Neural cell (in vitro differentiated cells): Measurements from ENCODE around the gene ACTR1A. TPM values are rescaled to one million over a fixed set of nuclear protein-coding genes. Genes with fewer than 3 reads are reported as not detected.

Experiments used
- H2AFZ ChIP-seq: fragments of 200-600, 300-800 bp; sonication (generic), shearing (Covaris generic); 2 replicates; pipeline ENCODE4 v1.6.0; 2014; ENCODE audit warnings: low read depth, mild to moderate bottlenecking, antibody characterized with exemption, low read length, moderate library complexity
- H3F3A ChIP-seq: fragments of 200-600 bp; shearing (Covaris generic); 2 replicates; pipeline ENCODE4 v1.6.1; 2016; ENCODE audit warnings: mild to moderate bottlenecking, moderate library complexity, mixed read lengths, antibody characterized with exemption, low read length; ENCODE audit not compliant: insufficient read depth, poor library complexity, severe bottlenecking
- H3K27ac ChIP-seq: fragments of 200-600, 300-800 bp; sonication (generic), shearing (Covaris generic); 2 replicates; pipeline ENCODE4 v1.5.1; 2014; ENCODE audit warnings: mild to moderate bottlenecking, low read length, moderate library complexity
- H3K27me3 ChIP-seq: fragments of 300-800, 200-600 bp; sonication (generic), shearing (Covaris generic); 2 replicates; pipeline ENCODE4 v1.6.0; 2014; ENCODE audit warnings: mild to moderate bottlenecking, low read depth, low read length, moderate library complexity; ENCODE audit not compliant: insufficient read depth
- H3K36me3 ChIP-seq: fragments of 300-800, 200-600 bp; sonication (generic), shearing (Covaris generic); 2 replicates; pipeline ENCODE4 v1.5.1; 2014; ENCODE audit warnings: mild to moderate bottlenecking, antibody characterized with exemption, low read length, moderate library complexity; ENCODE audit not compliant: insufficient read depth
- H3K4me2 ChIP-seq: fragments of 300-800, 200-600 bp; sonication (generic), shearing (Covaris generic); 2 replicates; pipeline ENCODE4 v1.6.0; 2014; ENCODE audit warnings: mild to moderate bottlenecking, low read length
- H3K4me3 ChIP-seq: fragments of 300-800, 200-600 bp; sonication (generic), shearing (Covaris generic); 2 replicates; pipeline ENCODE4 v1.5.1; 2014; ENCODE audit warnings: mild to moderate bottlenecking, low read length, moderate library complexity
- H3K79me2 ChIP-seq: fragments of 200-600 bp; shearing (Covaris generic); replicated peaks from 2 replicates; pipeline ENCODE4 v1.6.0; 2014; ENCODE audit warnings: mild to moderate bottlenecking, low read length, moderate library complexity; ENCODE audit not compliant: insufficient read depth
- H3K9ac ChIP-seq: fragments of 300-800, 200-600 bp; sonication (generic), shearing (Covaris generic); 2 replicates; pipeline ENCODE4 v1.6.1; 2016; ENCODE audit warnings: mild to moderate bottlenecking, low read length, mixed read lengths
- H3K9me2 ChIP-seq: fragments of 200-600 bp; shearing (Covaris generic); 2 replicates; pipeline ENCODE4 v1.6.1; 2016; ENCODE audit warnings: mild to moderate bottlenecking, low read length, mixed read lengths; ENCODE audit not compliant: insufficient read depth
- H3K9me3 ChIP-seq: fragments of 200-600, 300-800 bp; sonication (generic), shearing (Covaris generic); 2 replicates; pipeline ENCODE4 v1.6.1; 2016; ENCODE audit warnings: mild to moderate bottlenecking, mixed run types, low read length, moderate library complexity, mixed read lengths
- H4K20me1 ChIP-seq: fragments of 200-600 bp; shearing (Covaris generic); 2 replicates; pipeline ENCODE4 v1.6.1; 2016; ENCODE audit warnings: mild to moderate bottlenecking, mixed run types; ENCODE audit not compliant: insufficient read depth
- EP300 ChIP-seq: fragments of 450-650 bp; conservative IDR thresholded peaks from 2 replicates; pipeline ENCODE4 v1.6.1; 2014; ENCODE audit warnings: antibody characterized with exemption, mild to moderate bottlenecking, moderate library complexity; ENCODE audit not compliant: poor library complexity, severe bottlenecking
- EZH2 ChIP-seq: fragments of 200-600, 300-800 bp; shearing (Covaris generic), sonication (generic); IDR thresholded peaks from 2 replicates; pipeline ENCODE4 v1.6.1; 2014; ENCODE audit warnings: antibody characterized with exemption, low read length, borderline replicate concordance, mild to moderate bottlenecking; ENCODE audit not compliant: insufficient read depth, poor library complexity, severe bottlenecking
- MXI1 ChIP-seq: fragments of 450-650 bp; conservative IDR thresholded peaks from 2 replicates; pipeline ENCODE4 v1.6.1; 2014; ENCODE audit warnings: antibody characterized with exemption, mild to moderate bottlenecking; ENCODE audit not compliant: poor library complexity, severe bottlenecking
- POLR2AphosphoS5 ChIP-seq: IDR thresholded peaks from 2 replicates; pipeline ENCODE4 v1.6.1; 2012
- RAD21 ChIP-seq: fragments of 450-650 bp; conservative IDR thresholded peaks from 2 replicates; pipeline ENCODE4 v1.6.1; 2014; ENCODE audit warnings: antibody characterized with exemption, mild to moderate bottlenecking, moderate library complexity
- SMC3 ChIP-seq: fragments of 450-650 bp; conservative IDR thresholded peaks from 2 replicates; pipeline ENCODE4 v1.6.1; 2014; ENCODE audit warnings: antibody characterized with exemption, mild to moderate bottlenecking, moderate library complexity; ENCODE audit not compliant: poor library complexity
- TAF1 ChIP-seq: IDR thresholded peaks from 2 replicates; pipeline ENCODE4 v1.6.1; 2012; ENCODE audit warnings: low read depth
- polyA plus RNA-seq: library from polyadenylated mRNA; depleted of rRNA; stranded (reverse); fragments of >200 nt; gene quantifications from 2 replicates; pipeline ENCODE4 v1.2.3, GENCODE V29; 2014
- TF ChIP-seq, protein P1 (sequence below): IDR thresholded peaks from 2 replicates; pipeline ENCODE4 v1.6.1; 2012; ENCODE audit warnings: borderline replicate concordance
- TF ChIP-seq, protein P2 (sequence below): fragments of 450-650 bp; IDR thresholded peaks from 2 replicates; pipeline ENCODE4 v1.5.1; 2014; ENCODE audit warnings: antibody characterized with exemption, mild to moderate bottlenecking, moderate library complexity; ENCODE audit not compliant: poor library complexity, severe bottlenecking

ACTR1A gene
- polyA plus RNA-seq, 1 donor from 2014 or later = 316 TPM

GRCh38 chr10:102523250-102524029, 20.9 kb upstream of the ACTR1A start:
- Histone ChIP-seq H3K27me3 (no peaks in the 10 kb centered on the region), H3K79me2 (peaks cover 4% of the 10 kb centered on the region), H3K36me3 (no peaks in the 10 kb centered on the region), H3K27ac (no peak overlapping the region), H3K9me2 (no peaks in the 10 kb centered on the region), H3K9me3 (no peaks in the 10 kb centered on the region), H3K4me3 (no peak overlapping the region), H3K9ac (no peak overlapping the region), H2AFZ (no peak overlapping the region), H3K4me2 (no peak overlapping the region), H3F3A (no peaks in the 10 kb centered on the region), H4K20me1 (no peaks in the 10 kb centered on the region)
- TF ChIP-seq POLR2AphosphoS5 = no peak
- TF ChIP-seq, protein P1, sequence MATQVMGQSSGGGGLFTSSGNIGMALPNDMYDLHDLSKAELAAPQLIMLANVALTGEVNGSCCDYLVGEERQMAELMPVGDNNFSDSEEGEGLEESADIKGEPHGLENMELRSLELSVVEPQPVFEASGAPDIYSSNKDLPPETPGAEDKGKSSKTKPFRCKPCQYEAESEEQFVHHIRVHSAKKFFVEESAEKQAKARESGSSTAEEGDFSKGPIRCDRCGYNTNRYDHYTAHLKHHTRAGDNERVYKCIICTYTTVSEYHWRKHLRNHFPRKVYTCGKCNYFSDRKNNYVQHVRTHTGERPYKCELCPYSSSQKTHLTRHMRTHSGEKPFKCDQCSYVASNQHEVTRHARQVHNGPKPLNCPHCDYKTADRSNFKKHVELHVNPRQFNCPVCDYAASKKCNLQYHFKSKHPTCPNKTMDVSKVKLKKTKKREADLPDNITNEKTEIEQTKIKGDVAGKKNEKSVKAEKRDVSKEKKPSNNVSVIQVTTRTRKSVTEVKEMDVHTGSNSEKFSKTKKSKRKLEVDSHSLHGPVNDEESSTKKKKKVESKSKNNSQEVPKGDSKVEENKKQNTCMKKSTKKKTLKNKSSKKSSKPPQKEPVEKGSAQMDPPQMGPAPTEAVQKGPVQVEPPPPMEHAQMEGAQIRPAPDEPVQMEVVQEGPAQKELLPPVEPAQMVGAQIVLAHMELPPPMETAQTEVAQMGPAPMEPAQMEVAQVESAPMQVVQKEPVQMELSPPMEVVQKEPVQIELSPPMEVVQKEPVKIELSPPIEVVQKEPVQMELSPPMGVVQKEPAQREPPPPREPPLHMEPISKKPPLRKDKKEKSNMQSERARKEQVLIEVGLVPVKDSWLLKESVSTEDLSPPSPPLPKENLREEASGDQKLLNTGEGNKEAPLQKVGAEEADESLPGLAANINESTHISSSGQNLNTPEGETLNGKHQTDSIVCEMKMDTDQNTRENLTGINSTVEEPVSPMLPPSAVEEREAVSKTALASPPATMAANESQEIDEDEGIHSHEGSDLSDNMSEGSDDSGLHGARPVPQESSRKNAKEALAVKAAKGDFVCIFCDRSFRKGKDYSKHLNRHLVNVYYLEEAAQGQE = no peak
- no peak for TF ChIP-seq EP300
- no peak for TF ChIP-seq SMC3
- TF ChIP-seq RAD21 = no peak
- TF ChIP-seq, protein P2, sequence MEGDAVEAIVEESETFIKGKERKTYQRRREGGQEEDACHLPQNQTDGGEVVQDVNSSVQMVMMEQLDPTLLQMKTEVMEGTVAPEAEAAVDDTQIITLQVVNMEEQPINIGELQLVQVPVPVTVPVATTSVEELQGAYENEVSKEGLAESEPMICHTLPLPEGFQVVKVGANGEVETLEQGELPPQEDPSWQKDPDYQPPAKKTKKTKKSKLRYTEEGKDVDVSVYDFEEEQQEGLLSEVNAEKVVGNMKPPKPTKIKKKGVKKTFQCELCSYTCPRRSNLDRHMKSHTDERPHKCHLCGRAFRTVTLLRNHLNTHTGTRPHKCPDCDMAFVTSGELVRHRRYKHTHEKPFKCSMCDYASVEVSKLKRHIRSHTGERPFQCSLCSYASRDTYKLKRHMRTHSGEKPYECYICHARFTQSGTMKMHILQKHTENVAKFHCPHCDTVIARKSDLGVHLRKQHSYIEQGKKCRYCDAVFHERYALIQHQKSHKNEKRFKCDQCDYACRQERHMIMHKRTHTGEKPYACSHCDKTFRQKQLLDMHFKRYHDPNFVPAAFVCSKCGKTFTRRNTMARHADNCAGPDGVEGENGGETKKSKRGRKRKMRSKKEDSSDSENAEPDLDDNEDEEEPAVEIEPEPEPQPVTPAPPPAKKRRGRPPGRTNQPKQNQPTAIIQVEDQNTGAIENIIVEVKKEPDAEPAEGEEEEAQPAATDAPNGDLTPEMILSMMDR = no peak
- no peak for TF ChIP-seq TAF1
- TF ChIP-seq MXI1 = no peak
- TF ChIP-seq EZH2 = no peak

DNA sequence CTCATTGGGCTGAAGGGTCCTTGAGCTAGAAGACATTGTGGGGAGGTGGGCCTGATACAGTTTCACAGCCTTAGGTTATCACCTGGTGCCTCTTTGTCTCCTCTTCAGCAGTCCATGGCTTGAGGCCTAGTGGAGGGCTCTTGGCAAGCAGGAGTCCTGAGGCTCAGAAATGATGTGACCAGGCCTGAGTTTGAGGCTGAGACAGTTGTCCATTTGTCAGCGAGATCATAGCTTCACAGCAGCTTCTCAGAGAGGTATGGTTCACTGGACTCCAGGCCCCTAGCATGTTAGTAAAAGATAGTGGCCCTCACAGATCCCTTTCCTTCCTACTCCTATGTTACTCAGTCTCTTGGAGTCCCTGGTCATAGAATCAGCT, 20.4 kb upstream of the ACTR1A start:
- Histone ChIP-seq H3K79me2 (peaks cover 4% of the 10 kb centered on the region), H3K4me3 (no peak overlapping the region), H3K36me3 (no peaks in the 10 kb centered on the region), H3K9ac (no peak overlapping the region), H3K27me3 (no peaks in the 10 kb centered on the region), H2AFZ (no peak overlapping the region), H3K9me2 (no peaks in the 10 kb centered on the region), H4K20me1 (no peaks in the 10 kb centered on the region), H3K9me3 (no peaks in the 10 kb centered on the region), H3K27ac (no peak overlapping the region), H3F3A (no peaks in the 10 kb centered on the region), H3K4me2 (no peak overlapping the region)
- TF ChIP-seq TAF1 = no peak
- TF ChIP-seq EZH2 = no peak
- no peak for TF ChIP-seq RAD21
- TF ChIP-seq, protein P1 = no peak
- no peak for TF ChIP-seq EP300
- TF ChIP-seq MXI1 = no peak
- TF ChIP-seq, protein P2 = no peak
- TF ChIP-seq POLR2AphosphoS5 = no peak
- no peak for TF ChIP-seq SMC3
